Measurements from ENCODE around the gene CANT1.
A peak's percentile ranks its signal among the peaks of the same experiment; 100 is the strongest.

Gene CANT1

GRCh38 chr17:78971756-78972506 is 37.6 kb downstream of the CANT1 start:
- no peak for DNase-seq (ENCODE audit: low read depth)
- TF ChIP-seq CTCF (IDR thresholded peaks at IDR 0.05; ENCODE audit: low read depth, low read length, missing control alignments): no peak
- H3K4me3 ChIP-seq (ENCODE audit: low read depth, low read length): no peak overlapping the region

GRCh38 chr17:78970834-78971755 is 38.5 kb downstream of the CANT1 start:
- no peak overlapping the region for H3K4me3 ChIP-seq (ENCODE audit: low read depth, low read length)
- peak; percentile 80 for TF ChIP-seq CTCF (IDR thresholded peaks at IDR 0.05; ENCODE audit: low read depth, low read length, missing control alignments)
- DNase-seq (ENCODE audit: low read depth): no peak

- no peak for DNase-seq (ENCODE audit: low read depth)
- no peak for TF ChIP-seq CTCF (IDR thresholded peaks at IDR 0.05; ENCODE audit: low read depth, low read length, missing control alignments)
- no peak overlapping the region for H3K4me3 ChIP-seq (ENCODE audit: low read depth, low read length)
Observed at GRCh38 chr17:78969865-78970264, 39.7 kb downstream of the CANT1 start.

- TF ChIP-seq CTCF (IDR thresholded peaks at IDR 0.05; ENCODE audit: low read depth, low read length, missing control alignments): no peak
- DNase-seq (ENCODE audit: low read depth): no peak
- H3K4me3 ChIP-seq (ENCODE audit: low read depth, low read length): no peak overlapping the region
Observed at GRCh38 chr17:78967782-78968362, 41.7 kb downstream of the CANT1 start.

- DNase-seq (ENCODE audit: low read depth): no peak
- no peak overlapping the region for H3K4me3 ChIP-seq (ENCODE audit: low read depth, low read length)
- TF ChIP-seq CTCF (IDR thresholded peaks at IDR 0.05; ENCODE audit: low read depth, low read length, missing control alignments): no peak
Observed at GRCh38 chr17:78966910-78967600, 42.5 kb downstream of the CANT1 start.

- no peak for TF ChIP-seq CTCF (IDR thresholded peaks at IDR 0.05; ENCODE audit: low read depth, low read length, missing control alignments)
- H3K4me3 ChIP-seq (ENCODE audit: low read depth, low read length): no peak overlapping the region
- DNase-seq (ENCODE audit: low read depth): no peak
Observed at GRCh38 chr17:78966123-78966813, 43.3 kb downstream of the CANT1 start.
